DMS153 (cell line): ENCODE results near the gene DUSP16.
"Not testable (repeated sequence)": the region's sequence is repeated elsewhere in the genome, so short reads cannot be mapped to it uniquely, and the experiment has no call there.

ENCODE experiments used
- DNase-seq: peaks from one replicate; lab custom pipeline; 2025; lab: John Stamatoyannopoulos, UW

Gene DUSP16

DNA sequence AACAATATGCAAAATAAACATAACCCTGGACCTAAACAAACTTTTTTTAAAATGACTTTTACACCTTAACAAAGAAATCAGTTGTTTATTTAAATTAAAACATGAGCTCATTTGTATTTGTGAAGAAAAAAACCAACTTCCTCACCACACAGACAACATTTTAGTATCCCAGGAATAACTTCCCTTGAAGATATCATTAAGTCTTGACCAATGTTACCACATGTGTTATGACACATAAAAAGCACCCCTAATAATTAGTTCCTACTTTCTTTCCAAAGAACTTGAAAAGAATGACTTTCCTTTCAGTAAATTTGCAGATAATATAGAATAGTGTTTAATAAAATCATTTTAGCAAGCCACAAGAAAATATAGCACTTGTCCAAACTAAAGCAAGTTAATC, 42.4 kb downstream of the DUSP16 start:
- DNase-seq = no peak

GRCh38 chr12:12519354-12519998, 43.2 kb downstream of the DUSP16 start:
- DNase-seq = no peak

DNA sequence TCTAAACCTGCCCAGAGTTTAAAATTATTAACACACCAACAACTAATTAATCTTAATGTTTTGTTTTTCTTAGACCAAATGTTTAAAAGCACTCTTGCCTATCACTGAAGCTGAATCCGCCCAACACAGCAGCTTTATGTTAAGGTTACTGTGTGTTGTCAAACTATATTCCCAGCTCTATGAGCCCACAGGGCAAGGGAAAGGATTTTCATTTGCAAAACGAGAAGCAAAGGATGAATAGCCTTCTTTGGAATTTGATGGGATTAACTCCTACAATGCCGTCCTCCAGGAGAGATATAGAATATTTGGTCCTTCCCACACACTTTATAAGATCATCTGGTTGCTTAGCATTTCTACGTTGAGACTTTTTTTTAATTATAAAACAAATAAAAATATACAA, 43.7 kb downstream of the DUSP16 start:
- no peak for DNase-seq

DNA sequence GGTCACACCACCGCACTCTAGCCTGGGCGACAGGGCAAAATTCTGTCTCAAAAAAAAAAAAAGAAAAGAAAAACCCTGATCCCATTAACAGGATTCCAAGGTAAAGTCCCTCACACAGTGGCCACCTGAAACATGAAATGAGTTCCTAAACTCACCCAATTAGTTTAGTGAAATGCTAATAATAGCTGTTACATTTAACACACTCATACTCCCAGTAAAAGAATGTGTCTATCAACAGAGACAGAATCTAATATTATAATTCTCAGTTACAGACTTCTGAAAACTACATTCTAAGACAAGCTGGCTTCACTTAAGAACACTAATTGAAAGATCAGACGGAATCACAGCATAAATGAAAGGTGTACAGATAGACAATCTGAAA, 44.2 kb downstream of the DUSP16 start:
- DNase-seq = no peak

GRCh38 chr12:12513416-12514006, 49.2 kb downstream of the DUSP16 start:
- DNase-seq = no peak

GRCh38 chr12:12511895-12512711, 50.6 kb downstream of the DUSP16 start:
- DNase-seq = no peak

- no peak for DNase-seq
Measured at GRCh38 chr12:12511021-12511783, 51.5 kb downstream of the DUSP16 start.

- DNase-seq = no peak
Measured at GRCh38 chr12:12510551-12510950, 52.1 kb downstream of the DUSP16 start.

DNA sequence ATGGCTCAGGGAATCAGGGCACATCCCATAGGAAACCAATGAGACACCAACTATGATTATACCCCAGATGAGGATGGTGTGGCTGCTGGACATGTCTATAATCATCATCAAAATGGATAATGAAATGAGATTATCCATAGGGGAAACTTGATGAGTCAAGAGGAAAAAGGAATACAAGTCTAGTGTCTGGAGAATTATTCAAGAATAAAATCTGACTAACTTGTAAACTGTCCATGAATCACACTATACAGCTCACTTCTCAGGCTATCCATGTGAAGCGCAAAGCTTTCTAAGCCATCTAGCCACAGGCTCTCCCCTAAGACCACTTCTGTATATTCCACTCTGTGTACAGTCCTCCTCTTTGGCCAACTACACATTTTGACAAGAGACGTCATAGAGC, 52.5 kb downstream of the DUSP16 start:
- no peak for DNase-seq

DNA sequence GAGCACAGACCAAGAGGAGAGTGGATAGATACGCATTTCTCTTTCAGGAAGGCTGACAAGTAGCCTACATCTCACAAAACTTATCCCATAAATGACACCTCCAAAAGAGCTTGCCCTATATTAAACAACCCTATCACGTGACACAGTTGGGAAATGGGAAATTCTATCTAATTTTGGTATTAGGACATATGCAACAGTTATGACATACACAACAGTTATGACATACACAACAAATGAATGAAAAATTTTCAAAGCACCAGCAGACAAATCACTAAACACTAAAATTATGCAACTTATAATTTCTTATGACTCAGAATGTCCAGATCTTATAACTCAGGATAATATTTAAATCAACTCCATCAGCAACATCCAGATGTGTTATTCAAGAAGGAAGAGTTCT, 54.1 kb downstream of the DUSP16 start:
- DNase-seq = no peak

DNA sequence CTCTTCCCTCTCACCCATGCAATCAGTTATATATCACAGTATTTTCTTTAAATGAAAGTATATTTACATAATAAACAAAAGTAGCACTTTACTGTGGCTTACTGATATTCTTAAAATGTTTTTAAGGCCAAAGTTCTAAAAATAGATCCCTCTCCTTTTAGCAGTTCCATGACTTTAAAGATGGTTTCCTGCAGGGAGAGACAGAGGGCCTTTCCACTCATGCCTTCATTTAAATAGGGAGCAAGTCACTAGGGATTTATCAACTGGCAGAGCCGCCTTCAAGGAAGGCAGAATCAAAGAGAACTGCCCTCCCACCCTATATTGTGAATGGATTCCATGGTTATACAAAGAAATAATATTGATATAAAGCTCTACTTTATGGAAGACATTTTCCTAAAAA, 55.5 kb downstream of the DUSP16 start:
- DNase-seq = no peak

DNA sequence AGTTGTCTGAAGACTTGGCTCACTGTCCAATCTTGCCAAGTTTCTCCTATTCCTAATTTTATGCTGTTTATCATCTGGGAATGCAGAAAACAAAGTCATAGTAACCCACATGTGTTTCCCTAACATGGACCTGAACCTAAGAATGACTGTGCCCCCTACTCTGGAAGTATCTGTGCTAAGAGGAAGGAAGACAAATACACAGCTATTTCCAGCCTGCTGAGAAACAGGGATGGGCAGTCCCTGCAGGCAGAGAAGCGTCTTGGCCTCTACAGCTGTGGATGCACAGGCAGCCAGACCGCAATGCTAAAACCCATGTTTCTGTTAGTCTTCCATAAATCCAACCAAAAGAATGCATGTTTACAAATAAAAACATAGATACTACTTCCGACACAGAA, 56.2 kb downstream of the DUSP16 start:
- DNase-seq = no peak

DNA sequence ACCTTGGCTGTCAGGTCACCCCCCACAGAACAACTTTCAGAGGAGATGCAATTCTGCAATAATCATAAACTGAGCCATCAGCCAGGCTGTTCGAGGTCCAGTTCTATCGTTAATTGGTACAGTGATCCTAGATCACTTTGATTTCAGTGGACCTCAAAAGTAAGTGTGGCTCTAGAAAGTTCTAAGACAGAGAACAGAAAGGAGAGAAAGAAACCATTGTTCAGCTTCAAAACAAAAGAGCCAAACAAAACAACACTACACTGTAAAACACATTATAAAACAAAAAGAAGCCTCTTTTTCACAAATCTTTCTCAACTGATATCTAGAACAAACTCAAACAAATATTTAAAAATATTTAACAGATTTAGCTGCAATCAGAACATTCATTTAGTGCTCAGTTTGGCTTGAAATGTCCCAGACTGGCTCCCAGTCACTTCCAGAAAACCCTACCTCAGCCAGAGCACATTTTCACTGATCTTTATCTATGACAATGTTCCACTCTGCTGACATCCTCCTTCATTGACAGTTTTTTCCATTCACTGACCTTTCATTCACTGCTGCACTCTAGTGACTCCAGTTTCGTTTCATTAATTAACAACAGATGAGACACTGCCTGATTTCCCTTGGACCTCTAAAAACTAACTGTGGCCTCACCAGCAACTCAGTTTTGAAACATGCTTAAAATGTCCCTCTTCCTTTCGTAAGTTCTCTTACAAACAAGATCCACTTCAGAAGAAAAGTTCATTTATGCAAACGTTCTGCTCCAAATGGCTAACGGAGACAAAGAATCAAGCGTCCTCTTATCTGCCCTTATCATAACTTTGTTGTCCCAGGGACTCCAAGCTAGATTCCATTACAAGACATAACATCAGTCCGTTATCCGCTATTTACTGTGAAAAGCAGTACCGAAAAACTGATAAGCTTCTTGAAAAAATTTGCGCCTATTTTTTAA, 56.8 kb downstream of the DUSP16 start:
- DNase-seq = no peak

DNA sequence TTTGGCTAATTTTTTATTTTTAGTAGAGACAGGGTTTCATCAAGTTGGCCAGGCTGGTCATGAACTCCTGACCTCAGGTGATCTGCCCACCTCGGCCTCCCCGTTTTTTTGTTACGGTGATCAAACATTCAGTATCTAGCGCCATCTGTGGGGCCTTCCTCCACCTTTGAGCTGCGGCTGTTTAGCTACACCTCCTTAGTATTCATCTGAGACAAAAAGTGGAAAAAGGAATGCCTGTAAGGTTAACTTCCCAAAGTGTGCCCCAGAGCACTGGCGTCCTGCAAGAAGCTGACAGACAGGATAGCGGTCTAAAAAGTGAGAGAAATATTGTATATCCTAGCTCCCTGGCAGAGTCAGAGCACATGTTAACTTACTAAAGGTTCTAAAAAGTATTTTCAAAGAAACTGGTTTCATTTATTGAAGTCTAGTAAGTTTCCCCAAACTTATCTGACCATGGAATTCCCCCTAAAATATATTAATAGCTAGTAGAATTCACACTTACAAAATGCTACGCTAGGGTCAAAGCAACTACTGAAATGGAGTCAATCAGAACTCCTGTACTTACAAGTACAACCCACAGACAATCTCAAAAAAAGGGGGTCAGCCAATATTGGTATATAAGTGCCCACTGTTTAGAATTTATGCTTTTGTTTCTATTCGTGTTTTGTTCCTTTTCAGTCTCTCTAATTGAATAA, 59.1 kb downstream of the DUSP16 start:
- no peak for DNase-seq

DNA sequence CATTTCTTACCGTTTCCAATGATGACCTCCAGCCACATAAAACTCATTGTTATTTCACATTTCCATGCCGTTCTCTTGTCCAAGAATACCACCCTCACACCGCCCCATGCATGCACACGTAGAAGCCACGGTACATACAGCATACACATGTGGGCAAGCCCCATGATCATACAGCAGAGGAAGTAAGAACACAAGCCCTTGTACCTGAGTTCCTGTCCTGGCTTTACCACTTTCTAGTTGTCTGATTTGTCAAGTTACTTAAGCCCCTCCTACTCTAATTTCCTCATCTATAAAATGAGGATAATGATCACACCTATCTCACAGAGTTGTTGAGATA, 59.9 kb downstream of the DUSP16 start:
- DNase-seq = no peak

DNA sequence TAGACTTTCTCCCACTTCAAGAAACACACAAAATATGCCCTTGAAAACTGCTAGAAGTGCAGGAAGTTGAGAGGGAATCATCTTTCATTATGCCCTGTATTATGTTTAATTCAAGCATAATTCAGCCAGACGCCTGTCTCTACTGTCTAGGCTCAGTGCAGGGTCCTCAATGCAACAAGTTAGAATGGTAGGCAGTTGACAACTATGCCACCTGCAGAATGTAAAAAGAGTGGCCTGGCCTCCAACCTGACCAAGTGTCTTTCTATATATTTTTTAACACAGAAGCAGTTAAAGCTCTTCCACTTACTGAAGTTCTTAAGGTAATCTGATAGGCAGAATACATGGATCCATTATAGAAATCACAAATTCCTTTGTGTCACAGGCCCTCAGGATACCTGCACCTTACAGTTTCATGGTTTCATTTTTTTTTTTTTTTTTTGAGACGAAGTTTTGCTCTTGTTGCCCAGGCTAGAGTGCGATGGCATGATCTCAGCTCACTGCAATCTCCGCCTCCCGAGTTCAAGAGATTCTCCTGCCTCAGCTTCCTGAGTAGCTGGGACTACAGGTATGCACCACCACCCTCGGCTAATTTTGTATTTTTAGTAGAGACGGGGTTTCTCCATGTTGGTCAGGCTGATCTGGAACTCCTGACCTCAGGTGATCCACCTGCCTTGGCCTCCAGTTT, 60.4 kb downstream of the DUSP16 start:
- not testable (repeated sequence) for DNase-seq

DNA sequence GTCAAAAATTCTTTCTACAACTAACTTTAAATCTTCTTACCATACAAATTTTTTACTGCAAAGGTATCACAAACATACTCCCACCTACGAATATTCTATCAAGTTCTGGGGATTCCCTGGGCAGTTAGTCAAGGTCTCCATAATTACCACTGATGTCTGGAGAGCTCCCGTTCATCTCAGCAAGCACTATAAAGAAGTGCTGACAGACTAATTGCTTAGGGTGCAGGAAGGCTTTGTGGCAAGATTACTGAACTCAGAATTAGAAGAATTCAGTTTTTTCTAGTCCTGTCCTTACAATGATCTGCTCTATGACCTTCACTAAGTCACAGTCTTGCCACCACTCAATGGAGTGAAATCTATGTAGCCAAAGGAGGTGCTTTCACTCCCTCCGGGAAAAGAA, 61.5 kb downstream of the DUSP16 start:
- no peak for DNase-seq

- no peak for DNase-seq
Measured at GRCh38 chr12:12499909-12500604, 62.6 kb downstream of the DUSP16 start.

DNA sequence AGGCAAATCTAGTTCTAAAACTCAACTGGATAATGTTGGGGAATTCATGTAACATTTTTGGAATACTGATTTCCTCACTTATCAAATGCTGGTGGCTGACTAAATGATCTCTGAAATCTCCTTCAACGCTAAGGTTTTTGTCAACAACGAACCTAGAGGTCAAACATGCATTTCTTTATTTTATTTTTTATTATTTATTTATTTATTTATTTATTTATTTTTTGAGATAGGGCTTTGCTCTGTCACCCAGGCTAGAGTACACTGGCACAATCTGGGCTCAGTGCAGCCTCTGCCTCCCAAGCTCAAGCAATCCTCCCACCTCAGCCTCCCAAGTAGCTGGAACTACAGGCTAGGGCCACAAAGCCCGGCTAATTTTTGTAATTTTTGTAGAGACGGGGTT, 64.5 kb downstream of the DUSP16 start:
- no peak for DNase-seq

- no peak for DNase-seq
Measured at GRCh38 chr12:12495536-12495935, 67.1 kb downstream of the DUSP16 start.
